H9 (cell line): ENCODE data around the gene CCDC169. TPM values are rescaled to one million over a fixed set of nuclear protein-coding genes. Genes with fewer than 3 reads are reported as not detected.
A peak's percentile ranks its signal among the peaks of the same experiment; 100 is the strongest.
"Not testable (repeated sequence)": the region's sequence is repeated elsewhere in the genome, so short reads cannot be mapped to it uniquely, and the experiment has no call there.

Experiments
- DNase-seq: peaks from one replicate; pipeline ENCODE4 v3.0.0-alpha.2; 2017
- H2AFZ ChIP-seq: one replicate; pipeline ENCODE4 v1.6.1; 2013; ENCODE audit warnings: mild to moderate bottlenecking, low read length, control low read depth, moderate library complexity
- H2AK5ac ChIP-seq: 2 replicates; pipeline ENCODE4 v1.6.1; 2013; ENCODE audit warnings: low read length, control low read depth, mixed read lengths; ENCODE audit not compliant: insufficient read length
- H2BK120ac ChIP-seq: one replicate; pipeline ENCODE4 v1.6.1; 2013; ENCODE audit warnings: low read depth, mild to moderate bottlenecking, low read length, control low read depth, inconsistent platforms; ENCODE audit not compliant: poor library complexity, severe bottlenecking
- H2BK12ac ChIP-seq: 2 replicates; pipeline ENCODE4 v1.6.1; 2013; ENCODE audit warnings: low read length, control low read depth, mixed read lengths, low read depth; ENCODE audit not compliant: insufficient read length
- H2BK15ac ChIP-seq: 2 replicates; pipeline ENCODE4 v1.6.1; 2013; ENCODE audit warnings: low read depth, low read length, control low read depth
- H2BK20ac ChIP-seq: one replicate; pipeline ENCODE4 v1.6.1; 2013; ENCODE audit warnings: low read depth, mild to moderate bottlenecking, low read length, control low read depth, inconsistent platforms; ENCODE audit not compliant: poor library complexity, severe bottlenecking
- H2BK5ac ChIP-seq: 2 replicates; pipeline ENCODE4 v1.6.1; 2013; ENCODE audit warnings: low read length, control low read depth, mixed read lengths; ENCODE audit not compliant: insufficient read length
- H3K14ac ChIP-seq: 2 replicates; pipeline ENCODE4 v1.6.1; 2013; ENCODE audit warnings: low read length, control low read depth; ENCODE audit not compliant: insufficient read depth
- H3K18ac ChIP-seq: 2 replicates; pipeline ENCODE4 v1.6.1; 2013; ENCODE audit warnings: low read depth, mild to moderate bottlenecking, mixed read lengths, low read length, control low read depth; ENCODE audit not compliant: insufficient read length
- H3K23ac ChIP-seq: 2 replicates; pipeline ENCODE4 v1.6.1; 2013; ENCODE audit warnings: low read length, control low read depth, mixed read lengths, low read depth; ENCODE audit not compliant: insufficient read length
- H3K23me2 ChIP-seq: 2 replicates; pipeline ENCODE4 v1.6.1; 2013; ENCODE audit warnings: low read depth, mild to moderate bottlenecking, mixed read lengths, low read length, control low read depth; ENCODE audit not compliant: insufficient read length, poor library complexity, severe bottlenecking
- H3K27ac ChIP-seq: 2 replicates; pipeline ENCODE4 v1.5.1; 2013; ENCODE audit warnings: low read length, control low read depth, mixed read lengths, low read depth; ENCODE audit not compliant: insufficient read length
- H3K27me3 ChIP-seq: 2 replicates; pipeline ENCODE4 v1.6.1; 2013; ENCODE audit warnings: low read length, control low read depth, inconsistent platforms; ENCODE audit not compliant: insufficient read depth
- H3K4ac ChIP-seq: 2 replicates; pipeline ENCODE4 v1.6.1; 2013; ENCODE audit warnings: low read depth, mild to moderate bottlenecking, control low read depth, inconsistent platforms, low read length, moderate library complexity
- H3K4me1 ChIP-seq: 2 replicates; pipeline ENCODE4 v1.6.1; 2013; ENCODE audit warnings: low read length, control low read depth, inconsistent platforms; ENCODE audit not compliant: insufficient read depth
- H3K4me2 ChIP-seq: 2 replicates; pipeline ENCODE4 v1.6.1; 2013; ENCODE audit warnings: low read length, control low read depth, mixed read lengths; ENCODE audit not compliant: insufficient read length, insufficient read depth
- H3K56ac ChIP-seq: 2 replicates; pipeline ENCODE4 v1.6.1; 2013; ENCODE audit warnings: low read depth, mild to moderate bottlenecking, mixed read lengths, low read length, control low read depth; ENCODE audit not compliant: insufficient read length
- H3K79me1 ChIP-seq: 2 replicates; pipeline ENCODE4 v1.6.1; 2013; ENCODE audit warnings: low read depth, mild to moderate bottlenecking, moderate library complexity, low read length, control low read depth, inconsistent platforms; ENCODE audit not compliant: insufficient read depth, poor library complexity, severe bottlenecking
- H3K79me2 ChIP-seq: 2 replicates; pipeline ENCODE4 v1.6.1; 2013; ENCODE audit warnings: low read length, control low read depth, inconsistent platforms; ENCODE audit not compliant: insufficient read depth
- H3K9ac ChIP-seq: 2 replicates; pipeline ENCODE4 v1.6.1; 2013; ENCODE audit warnings: low read length, control low read depth, mixed read lengths; ENCODE audit not compliant: insufficient read length; ENCODE audit errors: extremely low read depth
- H3K9me3 ChIP-seq: one replicate; pipeline ENCODE4 v1.6.1; 2013; ENCODE audit warnings: low read depth, low read length, inconsistent platforms; ENCODE audit not compliant: control insufficient read depth
- H3T11ph ChIP-seq: one replicate; pipeline ENCODE4 v1.6.1; 2013; ENCODE audit warnings: mild to moderate bottlenecking, low read length, control low read depth, inconsistent platforms
- H4K20me1 ChIP-seq: one replicate; pipeline ENCODE4 v1.6.1; 2013; ENCODE audit not compliant: control insufficient read depth, insufficient read length, insufficient read depth
- H4K5ac ChIP-seq: 2 replicates; pipeline ENCODE4 v1.6.1; 2013; ENCODE audit warnings: low read depth, mild to moderate bottlenecking, mixed read lengths, low read length, control low read depth; ENCODE audit not compliant: insufficient read length
- H4K8ac ChIP-seq: replicated peaks from 2 replicates; pipeline ENCODE4 v1.6.1; 2013; ENCODE audit warnings: low read length, control low read depth, mixed read lengths, low read depth; ENCODE audit not compliant: insufficient read length
- H4K91ac ChIP-seq: 2 replicates; pipeline ENCODE4 v1.6.1; 2013; ENCODE audit warnings: low read depth, mild to moderate bottlenecking, moderate library complexity, mixed read lengths, low read length, control low read depth; ENCODE audit not compliant: insufficient read length
- H3K27ac Mint-ChIP-seq, 3 experiments: 2 replicates in 2 of 3; 3 replicates in 1 of 3; pipeline ENCODE4 v1.8.0; 2020 to 2021; ENCODE audit warnings: mixed read lengths in 3 of 3, mild to moderate bottlenecking in 1 of 3, moderate library complexity in 1 of 3
- H3K27me3 Mint-ChIP-seq: 2 replicates; pipeline ENCODE4 v1.8.0; 2021; ENCODE audit warnings: low read depth, mild to moderate bottlenecking, moderate library complexity, mixed read lengths
- H3K36me3 Mint-ChIP-seq, 3 experiments: 2 replicates in 2 of 3; 3 replicates in 1 of 3; pipeline ENCODE4 v1.8.0; 2020 to 2021; ENCODE audit warnings: low read depth in 3 of 3, mixed read lengths in 3 of 3; ENCODE audit not compliant: insufficient read depth in 1 of 3
- H3K4me1 Mint-ChIP-seq, 2 experiments: 2 replicates each; pipeline ENCODE4 v1.8.0; 2020; ENCODE audit warnings: mixed read lengths in 2 of 2
- H3K4me3 Mint-ChIP-seq, 2 experiments: 2 replicates in 1 of 2; 3 replicates in 1 of 2; pipeline ENCODE4 v1.8.0; 2020 to 2021; ENCODE audit warnings: mild to moderate bottlenecking in 2 of 2, mixed read lengths in 2 of 2, moderate library complexity in 1 of 2
- H3K9me3 Mint-ChIP-seq, 2 experiments: 2 replicates in 1 of 2; 3 replicates in 1 of 2; pipeline ENCODE4 v1.8.0; 2020; ENCODE audit warnings: mild to moderate bottlenecking in 2 of 2, mixed read lengths in 2 of 2, moderate library complexity in 1 of 2
- CTCF ChIP-seq: fragments of 200-600 bp; sonication (generic); conservative IDR thresholded peaks from 3 replicates; pipeline ENCODE4 v1.8.0; 2021; ENCODE audit warnings: antibody characterized with exemption, mild to moderate bottlenecking
- WGBS: extraction: QIAGEN DNeasy Blood & Tissue Kit; methylation state at CpG from one replicate; pipeline ENCODE4 v1.1.7; 2013; ENCODE audit warnings: missing lambda C conversion rate, low lambda C conversion rate, mixed read lengths; ENCODE audit not compliant: insufficient read length; ENCODE audit errors: extremely low coverage; 5-methylcytosine and 5-hydroxymethylcytosine counted together
- total RNA-seq: library from RNA; stranded (reverse); gene quantifications from 2 replicates; pipeline ENCODE4 v1.2.1, GENCODE V29; 2021

Gene CCDC169
- total RNA-seq, 1 experiment from 2014 or later = 19.1 TPM

- WGBS = no CpG with 5 or more reads among the region's 3 CpGs
- Histone ChIP-seq H3K56ac (no peak overlapping the region), H3K4ac (no peak overlapping the region)
Observed at GRCh38 chr13:36302289-36302688, 4.7 kb upstream of the CCDC169 start.

GRCh38 chr13:36299469-36299868, 1.9 kb upstream of the CCDC169 start:
- H4K8ac ChIP-seq, H3K4me2 ChIP-seq, DNase-seq, H3K4me1 ChIP-seq, H2BK12ac ChIP-seq, H3K4me3 Mint-ChIP-seq, H3K23me2 ChIP-seq, H2BK120ac ChIP-seq, H3K4ac ChIP-seq, H2BK15ac ChIP-seq, H3K27me3 Mint-ChIP-seq, H3K23ac ChIP-seq, H2BK20ac ChIP-seq, H3K9ac ChIP-seq, H3K79me2 ChIP-seq, H2AK5ac ChIP-seq, H3K9me3 Mint-ChIP-seq, H4K5ac ChIP-seq, H3T11ph ChIP-seq, H4K91ac ChIP-seq, H4K20me1 ChIP-seq, H3K56ac ChIP-seq, H2AFZ ChIP-seq, H3K79me1 ChIP-seq, H3K9me3 ChIP-seq, H3K27me3 ChIP-seq: not testable (repeated sequence)
- Mint-ChIP-seq H3K4me1 (peaks cover 45 to 58% of the 10 kb centered on the region in 2 experiments), H3K36me3 (peaks cover 4 to 13% (median 11%) of the 10 kb centered on the region in 3 experiments; a peak in 6 of 7 replicates), H3K27ac (peak overlapping the region; percentile 30 to 96 (median 87); a peak in 5 of 7 replicates)
- peak overlapping the region; percentile 53 for H3K18ac ChIP-seq
- H3K27ac ChIP-seq = peak overlapping the region; percentile 69
- 0 out of 2 replicates have a peak overlapping the region, but pooled peaks have one; percentile 18 for H3K14ac ChIP-seq
- no CpG with 5 or more reads among the region's 3 CpGs for WGBS
- H2BK5ac ChIP-seq = peak overlapping the region; percentile 48

More at GRCh38 chr13:36302289-36302688, 4.7 kb upstream of the CCDC169 start:
- H3K9me3 ChIP-seq = no peaks in the 10 kb centered on the region
- no peak overlapping the region for H2AFZ ChIP-seq
- no peak overlapping the region for H2BK120ac ChIP-seq
- H4K91ac ChIP-seq = no peak overlapping the region
- Mint-ChIP-seq H3K4me3 (no peak overlapping the region), H3K4me1 (peaks cover 37 to 53% of the 10 kb centered on the region in 2 experiments), H3K9me3 (peaks cover 0 to 4% of the 10 kb centered on the region in 2 experiments; a peak in 2 of 5 replicates), H3K27ac (no peak overlapping the region), H3K36me3 (peaks cover 2 to 8% (median 4%) of the 10 kb centered on the region in 3 experiments; a peak in 4 of 7 replicates), H3K27me3 (no peaks in the 10 kb centered on the region)
- no peaks in the 10 kb centered on the region for H4K20me1 ChIP-seq
- H3K4me2 ChIP-seq = no peak overlapping the region
- no peak overlapping the region for H3K18ac ChIP-seq
- H3K14ac ChIP-seq = no peak overlapping the region
- peaks cover 4% of the 10 kb centered on the region; the same call in 1 of the 2 replicates for H3K4me1 ChIP-seq
- no peak overlapping the region for H2AK5ac ChIP-seq
- H2BK12ac ChIP-seq = no peak overlapping the region
- no peak overlapping the region for H3K9ac ChIP-seq
- no peak for TF ChIP-seq CTCF
- H3K79me2 ChIP-seq = no peaks in the 10 kb centered on the region
- H3K79me1 ChIP-seq = no peaks in the 10 kb centered on the region
- H4K8ac ChIP-seq = no peak overlapping the region
- H3T11ph ChIP-seq = no peak overlapping the region
- H2BK15ac ChIP-seq = no peak overlapping the region
- H4K5ac ChIP-seq = no peak overlapping the region
- no peak overlapping the region for H3K23ac ChIP-seq
- H2BK20ac ChIP-seq = no peak overlapping the region
- no peak overlapping the region for H2BK5ac ChIP-seq
- DNase-seq = no peak
- no peaks in the 10 kb centered on the region for H3K23me2 ChIP-seq
- no peak overlapping the region for H3K27ac ChIP-seq
- H3K27me3 ChIP-seq = no peaks in the 10 kb centered on the region; the same call in 1 of the 2 replicates
